Spleen (tissue), 11 donors: ENCODE measurements around the gene DNTT. TPM values are rescaled to one million over a fixed set of nuclear protein-coding genes. Genes with fewer than 3 reads are reported as not detected.

ENCODE experiments used
- DNase-seq: peaks from one replicate; pipeline ENCODE4 v3.0.0-alpha.2; 2020
- H3K27ac ChIP-seq, 8 donors: fragments of 200-600 bp; sonication (generic) in 7 of 8; 1 replicate in 4 of 8; 2 replicates in 4 of 8; pipeline versions ENCODE4 v1.5.0 to v1.8.0; 2016 to 2021; ENCODE audit warnings: inconsistent platforms in 4 of 8, mild to moderate bottlenecking in 4 of 8, moderate library complexity in 1 of 8
- H3K27me3 ChIP-seq, 7 donors: fragments of 200-600 bp; sonication (generic) in 6 of 7; replicated peaks in 1 of 7; 1 replicate in 4 of 7; 2 replicates in 3 of 7; pipeline versions ENCODE4 v1.5.0 to v1.8.0; 2016 to 2021; ENCODE audit warnings: inconsistent platforms in 3 of 7, mild to moderate bottlenecking in 1 of 7
- H3K36me3 ChIP-seq, 6 donors: fragments of 200-600 bp; sonication (generic) in 5 of 6; 1 replicate in 4 of 6; 2 replicates in 2 of 6; pipeline versions ENCODE4 v1.5.0 to v1.8.0; 2016 to 2021; ENCODE audit warnings: inconsistent platforms in 2 of 6
- H3K4me1 ChIP-seq, 6 donors: fragments of 200-600 bp; sonication (generic) in 5 of 6; 1 replicate in 3 of 6; 2 replicates in 3 of 6; pipeline versions ENCODE4 v1.5.0 to v1.8.0; 2016 to 2021; ENCODE audit warnings: inconsistent platforms in 3 of 6
- H3K4me3 ChIP-seq, 8 donors: fragments of 200-600 bp; sonication (generic) in 7 of 8; 1 replicate in 4 of 8; 2 replicates in 4 of 8; pipeline versions ENCODE4 v1.5.0 to v1.8.0; 2016 to 2021; ENCODE audit warnings: inconsistent platforms in 4 of 8, mild to moderate bottlenecking in 4 of 8, moderate library complexity in 2 of 8
- H3K9me3 ChIP-seq, 8 donors: fragments of 200-600 bp; sonication (generic) in 7 of 8; 1 replicate in 4 of 8; 2 replicates in 4 of 8; pipeline versions ENCODE4 v1.5.0 to v1.8.0; 2016 to 2021; ENCODE audit warnings: inconsistent platforms in 4 of 8
- CTCF ChIP-seq, 11 experiments: fragments of 200-600 bp in 7 of 11; fragments of 450-650 bp in 4 of 11; sonication (generic) in 4 of 11; IDR thresholded peaks in 8 of 11; conservative IDR thresholded peaks in 3 of 11; 1 replicate in 7 of 11; 2 replicates in 4 of 11; pipeline versions ENCODE4 v1.4.0 to v1.8.0; 2016 to 2021; ENCODE audit warnings: antibody characterized with exemption in 11 of 11, inconsistent platforms in 4 of 11, mild to moderate bottlenecking in 1 of 11
- POLR2A ChIP-seq, 3 donors: fragments of 450-650 bp; IDR thresholded peaks; one replicate each; pipeline ENCODE4 v1.5.1; 2017; ENCODE audit warnings: antibody characterized with exemption in 3 of 3, mild to moderate bottlenecking in 1 of 3
- POLR2AphosphoS5 ChIP-seq, 3 donors: sonication (generic); formaldehyde crosslinking; IDR thresholded peaks; one replicate each; pipeline ENCODE4 v1.5.1; 2017; ENCODE audit warnings: antibody characterized with exemption in 3 of 3
- WGBS, 5 donors: extraction: QIAGEN DNeasy Blood & Tissue Kit in 3 of 5; methylation state at CpG; one replicate each; pipeline versions ENCODE4 v1.1.5 to v1.1.7; 2013 to 2018; 5-methylcytosine and 5-hydroxymethylcytosine counted together
- intact Hi-C: fragments of 100-400 bp; cut with DNase I; formaldehyde crosslinking; loops from one replicate; pipeline ENCODE4 v1.15.0; 2023; ENCODE audit warnings: low total_unique reads
- polyA plus RNA-seq, 3 donors: library from polyadenylated mRNA; stranded (reverse); fragments of 200-250 nt; gene quantifications; one replicate each; pipeline ENCODE4 v1.2.1, GENCODE V29; 2013
- total RNA-seq, 7 donors: library from RNA; depleted of rRNA in 3 of 7; stranded (reverse); fragments of >200 nt in 3 of 7; fragmentation: NEBNext Ultra II Directional in 4 of 7; extraction: Animal tissue kit (Norgen Biotek cat#: 25700) in 4 of 7; gene quantifications; one replicate each; pipeline versions ENCODE4 v1.1.0 to v1.2.1, GENCODE V29; 2016 to 2021
- donor health status: healthy with polysubstance abuse.
- donor health status: DM: no; HTN: no; CAD: no; lungs with moderate emphysema.
- donor health status: DM: no; HTN: no; CAD: no.
- donor health status: Bipolar disorder and iron deficiency.
- donor health status: healthy.
- donor health status: DM: no; HTN: no; CAD: no.
- donor health status: DM: yes; HTN: yes; CAD: no.

DNTT gene
- total and polyA plus RNA-seq, 10 donors: 0.08 to 0.59 TPM; not detected in 8

GRCh38 chr10:96374639-96374984, 70.4 kb downstream of the DNTT start:
- Histone ChIP-seq H3K9me3 (no peaks in the 10 kb centered on the region), H3K4me3 (peak overlapping the region in 6 of 8 donors; percentile 27 to 68 (median 44)), H3K27me3 (peaks cover 0 to 13% (median 0%) of the 10 kb centered on the region in 7 donors), H3K4me1 (peaks cover 0 to 20% (median 12%) of the 10 kb centered on the region in 6 donors), H3K27ac (no peak overlapping the region), H3K36me3 (no peaks in the 10 kb centered on the region)
- 22 to 35% (median 25%) methylated on average over 9 of the region's 9 CpGs for WGBS, 5 donors
- intact Hi-C loops: no loop called here
- TF ChIP-seq POLR2AphosphoS5 (IDR thresholded peaks at IDR 0.05) (no peak), CTCF (IDR thresholded peaks at IDR 0.05 in 8 of 11, conservative IDR thresholded peaks at IDR 0.05 in 3 of 11) (no peak), POLR2A (IDR thresholded peaks at IDR 0.05) (no peak)
- no peak for DNase-seq

GRCh38 chr10:96374985-96375830, 71.0 kb downstream of the DNTT start:
- DNase-seq: peak; percentile 90
- intact Hi-C loops: no loop called here
- TF ChIP-seq POLR2AphosphoS5 (IDR thresholded peaks at IDR 0.05) (peak; percentile 48 to 67 (median 48)), POLR2A (IDR thresholded peaks at IDR 0.05) (no peak), CTCF (IDR thresholded peaks at IDR 0.05 in 8 of 11, conservative IDR thresholded peaks at IDR 0.05 in 3 of 11) (peak; percentile 69 to 99 (median 93))

GRCh38 chr10:96376483-96376882, 72.2 kb downstream of the DNTT start:
- no peak overlapping the region for H3K4me3 ChIP-seq
- no peak overlapping the region for H3K27ac ChIP-seq
- TF ChIP-seq CTCF (IDR thresholded peaks at IDR 0.05 in 8 of 11, conservative IDR thresholded peaks at IDR 0.05 in 3 of 11) (no peak), POLR2A (IDR thresholded peaks at IDR 0.05) (no peak), POLR2AphosphoS5 (IDR thresholded peaks at IDR 0.05) (no peak)
- H3K36me3 ChIP-seq: no peaks in the 10 kb centered on the region
- no peaks in the 10 kb centered on the region for H3K9me3 ChIP-seq
- no peak for DNase-seq
- 58 to 81% (median 72%) methylated on average over 7 of the region's 7 CpGs for WGBS, 5 donors
- H3K27me3 ChIP-seq: peaks cover 0 to 13% (median 0%) of the 10 kb centered on the region in 7 donors
- intact Hi-C loops: no loop called here
- H3K4me1 ChIP-seq: peaks cover 0 to 29% (median 13%) of the 10 kb centered on the region in 6 donors

More at GRCh38 chr10:96374985-96375830, 71.0 kb downstream of the DNTT start:
- 6 to 8% (median 7%) methylated on average over 34 to 36 of the region's 36 CpGs for WGBS, 5 donors
- H3K27me3 ChIP-seq: peaks cover 0 to 13% (median 0%) of the 10 kb centered on the region in 7 donors
- H3K4me1 ChIP-seq: peaks cover 0 to 24% (median 15%) of the 10 kb centered on the region in 6 donors
- no peaks in the 10 kb centered on the region for H3K9me3 ChIP-seq
- no peaks in the 10 kb centered on the region for H3K36me3 ChIP-seq
- peak overlapping the region; percentile 14 to 68 (median 39) for H3K4me3 ChIP-seq
- no peak overlapping the region for H3K27ac ChIP-seq

- Histone ChIP-seq H3K4me1 (peaks cover 0 to 29% (median 13%) of the 10 kb centered on the region in 6 donors), H3K27ac (no peak overlapping the region), H3K27me3 (peaks cover 0 to 13% (median 0%) of the 10 kb centered on the region in 7 donors), H3K9me3 (no peaks in the 10 kb centered on the region), H3K36me3 (no peaks in the 10 kb centered on the region), H3K4me3 (no peak overlapping the region)
- TF ChIP-seq POLR2AphosphoS5 (IDR thresholded peaks at IDR 0.05) (no peak), POLR2A (IDR thresholded peaks at IDR 0.05) (no peak), CTCF (IDR thresholded peaks at IDR 0.05 in 8 of 11, conservative IDR thresholded peaks at IDR 0.05 in 3 of 11) (no peak)
- intact Hi-C loops: no loop called here
- no peak for DNase-seq
- WGBS, 5 donors: 64 to 82% (median 72%) methylated on average over 6 of the region's 6 CpGs
These were observed 73.6 kb downstream of the DNTT start for GRCh38 chr10:96377816-96378294.
